NCI-H1436 treated with DMSO at 0.1 percent for 48 hours (cell line): ENCODE results near the gene MAPK8.
"Not testable (repeated sequence)": the region's sequence is repeated elsewhere in the genome, so short reads cannot be mapped to it uniquely, and the experiment has no call there.

ENCODE experiments used
- DNase-seq: peaks from one replicate; lab custom pipeline; 2025; lab: John Stamatoyannopoulos, UW

MAPK8 gene

DNA sequence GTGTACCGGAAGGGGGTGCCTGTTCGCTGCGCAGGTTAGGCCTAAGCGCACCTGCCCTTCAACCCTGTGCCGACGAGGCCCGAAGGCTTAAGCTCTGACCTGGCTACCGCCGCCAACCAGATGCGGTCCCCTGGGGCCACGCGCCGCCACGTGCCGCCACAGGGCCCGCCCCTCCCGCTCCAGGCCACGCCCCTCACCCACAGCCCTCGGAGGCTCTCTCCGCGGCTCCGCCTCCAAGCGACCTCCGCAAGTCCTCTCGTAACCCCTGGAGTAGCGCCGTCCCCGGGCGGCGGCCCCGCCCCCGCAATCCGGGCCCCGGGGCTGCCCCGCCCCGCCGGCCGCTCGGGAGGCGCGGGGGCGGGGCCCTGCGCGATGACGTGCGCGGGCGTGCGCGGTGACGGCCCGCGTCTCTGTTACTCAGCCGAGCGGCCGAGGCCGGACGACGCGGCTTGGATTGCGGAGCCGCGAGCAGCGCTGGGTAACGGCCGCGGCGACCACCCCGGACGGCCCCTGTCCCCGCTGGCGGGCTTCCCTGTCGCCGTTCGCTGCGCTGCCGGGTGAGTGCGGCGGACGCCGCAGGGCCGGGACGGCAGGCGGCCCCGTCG is at the start of gene MAPK8:
MAPK8 (plus strand) TSS at position 413 of the 605 bp plus-strand sequence. CDS start 94,984 bp downstream, outside the sequence.
- peak; percentile 23 for DNase-seq

DNA sequence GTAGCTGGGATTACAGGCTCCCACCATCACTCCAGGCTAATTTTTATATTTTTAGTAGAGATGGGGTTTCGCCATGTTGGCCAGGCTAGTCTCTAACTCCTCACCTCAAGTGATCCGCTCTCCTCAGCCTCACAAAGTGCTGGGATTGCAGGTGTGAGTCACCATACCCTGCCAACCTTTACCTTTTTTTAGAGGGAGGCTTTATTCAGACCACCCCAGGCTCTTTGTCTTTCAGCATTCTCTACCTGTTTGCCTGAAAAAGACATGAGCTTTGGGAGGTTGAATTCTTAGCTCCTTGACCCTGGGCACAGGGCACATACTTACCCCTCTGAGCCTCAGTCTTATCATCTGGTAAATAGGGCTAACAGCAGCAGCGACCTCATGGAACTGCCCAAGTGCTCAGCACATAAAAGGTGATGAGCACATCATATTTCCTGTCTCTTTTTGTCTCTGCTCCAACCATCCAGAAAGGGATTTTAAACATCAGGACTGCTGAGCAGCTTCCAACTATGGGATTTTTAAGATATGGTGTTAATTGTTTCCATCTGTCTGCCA is 49.0 kb upstream of the MAPK8 start:
- DNase-seq: no peak

DNA sequence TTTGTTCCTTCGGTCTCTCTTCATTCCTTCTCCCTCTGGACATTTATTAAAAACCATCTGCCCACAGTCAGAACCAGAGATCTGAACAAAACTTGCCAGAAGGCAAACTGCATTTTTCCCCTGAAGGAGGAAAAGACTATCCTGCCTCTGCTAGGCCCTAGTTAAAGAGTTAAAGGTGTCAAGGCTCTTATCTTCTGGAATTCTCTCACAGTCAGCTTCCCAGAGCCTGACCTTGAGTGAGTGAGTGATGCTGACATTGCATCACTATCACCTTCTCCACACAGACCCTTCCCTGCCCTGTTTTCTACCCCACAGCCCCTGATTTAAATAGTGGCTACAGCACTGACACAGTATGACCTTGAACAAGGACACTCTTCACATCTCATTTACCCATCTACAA is 48.4 kb upstream of the MAPK8 start:
- DNase-seq: no peak

DNA sequence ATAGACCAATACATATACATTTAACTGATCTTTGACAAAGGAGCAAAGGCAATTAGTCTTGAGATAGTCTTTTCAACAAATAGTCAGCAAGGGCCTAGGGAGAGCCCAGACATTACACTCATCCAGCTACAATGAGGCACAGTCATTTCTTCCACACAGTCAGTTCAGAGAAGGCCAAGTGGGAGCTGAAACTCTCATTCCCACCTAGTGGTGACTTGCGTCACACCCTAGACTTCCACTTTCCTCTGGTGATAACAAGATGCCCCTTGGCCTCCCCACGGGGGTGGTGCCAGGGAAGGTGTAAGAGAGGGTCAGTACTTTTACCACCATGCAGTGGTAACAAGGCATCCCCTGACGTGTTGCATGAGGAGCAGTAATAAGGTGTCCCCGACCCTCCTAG is 39.9 kb upstream of the MAPK8 start:
- DNase-seq: no peak

DNA sequence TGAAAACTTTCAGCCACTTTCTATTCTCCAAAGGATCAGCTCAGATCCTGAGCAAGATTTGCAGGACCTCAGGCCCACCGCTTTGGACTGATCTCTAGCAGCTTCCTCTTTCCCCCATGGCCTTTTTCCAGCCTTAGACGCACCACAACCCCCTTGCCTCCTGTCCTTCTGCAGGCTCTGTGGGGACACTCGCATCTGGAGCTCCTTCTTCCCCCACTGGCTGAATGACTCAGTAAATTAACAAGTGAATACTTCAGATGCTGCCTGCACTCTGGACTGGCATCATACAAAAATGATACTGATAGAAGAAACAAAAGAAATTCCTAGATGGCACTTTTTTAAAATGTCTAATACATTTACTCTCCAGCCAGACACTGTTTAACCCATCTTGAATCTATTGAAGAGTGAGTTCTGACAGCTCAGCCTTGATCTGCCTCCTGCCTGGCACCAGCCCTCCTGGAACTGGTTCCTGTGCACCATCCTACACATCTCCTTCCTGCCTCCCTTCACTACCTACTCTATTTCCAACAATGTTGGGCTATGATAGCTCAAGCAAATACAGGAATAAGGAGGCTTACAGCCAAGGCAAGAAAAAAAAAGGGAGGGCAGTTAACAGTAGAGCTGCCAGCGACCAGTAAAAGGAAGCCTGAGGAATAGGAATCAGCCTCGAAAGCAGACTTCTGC is 35.3 kb upstream of the MAPK8 start:
- no peak for DNase-seq

DNA sequence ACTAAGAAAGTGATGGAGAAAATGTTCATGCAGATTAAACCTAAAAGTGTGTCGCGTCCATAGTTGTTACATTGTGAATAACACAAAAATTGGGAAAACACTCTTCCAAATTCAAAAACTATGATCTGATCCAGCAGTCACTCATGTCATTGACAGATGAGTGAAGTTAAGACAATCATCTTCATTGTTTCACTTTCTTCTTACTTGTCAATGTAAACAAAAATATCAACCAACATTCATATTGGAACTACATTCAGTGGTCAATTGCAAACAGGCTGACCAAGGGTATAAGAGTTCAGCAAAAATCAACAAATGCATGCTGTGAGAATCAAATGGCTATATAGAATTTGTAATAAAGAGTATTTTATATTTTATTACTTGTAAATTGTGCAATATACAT is 33.8 kb upstream of the MAPK8 start:
- DNase-seq: no peak

DNA sequence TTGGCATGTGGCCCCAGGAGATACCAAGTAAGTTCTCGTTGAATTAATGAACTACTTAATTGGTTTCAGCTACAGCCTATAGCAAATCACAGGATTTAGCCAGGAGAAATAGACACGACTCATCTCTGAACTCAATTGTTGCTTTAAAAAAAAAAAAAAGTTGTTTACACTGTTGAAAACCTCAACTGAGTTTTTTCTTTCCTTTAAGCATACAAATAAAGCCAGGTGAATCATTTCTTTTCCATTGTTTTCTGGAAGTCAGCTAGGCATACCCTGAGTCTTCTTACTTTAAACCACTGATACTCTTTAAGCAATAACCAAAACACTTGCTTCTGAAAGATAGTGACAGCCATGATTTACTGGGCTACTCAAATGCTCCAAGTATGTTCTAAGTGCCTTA is 32.7 kb upstream of the MAPK8 start:
- DNase-seq: no peak

DNA sequence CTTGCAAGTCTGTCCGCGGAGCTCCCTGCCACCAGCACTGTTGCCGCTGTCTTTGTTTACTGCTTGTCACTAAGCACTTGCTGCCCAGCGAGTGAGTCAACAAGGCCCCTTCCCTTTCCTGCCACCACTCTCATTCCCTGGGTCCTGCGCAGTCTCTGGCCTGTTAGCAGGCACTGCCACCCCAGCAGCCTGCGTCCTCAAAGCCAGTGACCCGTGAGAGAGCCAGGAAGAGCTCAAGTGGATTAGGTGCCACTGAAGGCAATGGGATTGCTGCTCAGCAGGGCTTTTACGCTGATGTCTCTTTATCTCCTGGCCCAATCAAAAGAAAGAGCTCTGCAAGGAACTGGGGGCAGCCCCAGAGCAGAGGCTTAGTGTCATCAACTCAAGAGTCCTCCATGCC is 31.8 kb upstream of the MAPK8 start, which contains the start of gene FRMPD2:
FRMPD2 (minus strand) TSS at position 61 of the 400 bp plus-strand sequence. CDS start 129 bp downstream, outside the sequence.
- DNase-seq: no peak

DNA sequence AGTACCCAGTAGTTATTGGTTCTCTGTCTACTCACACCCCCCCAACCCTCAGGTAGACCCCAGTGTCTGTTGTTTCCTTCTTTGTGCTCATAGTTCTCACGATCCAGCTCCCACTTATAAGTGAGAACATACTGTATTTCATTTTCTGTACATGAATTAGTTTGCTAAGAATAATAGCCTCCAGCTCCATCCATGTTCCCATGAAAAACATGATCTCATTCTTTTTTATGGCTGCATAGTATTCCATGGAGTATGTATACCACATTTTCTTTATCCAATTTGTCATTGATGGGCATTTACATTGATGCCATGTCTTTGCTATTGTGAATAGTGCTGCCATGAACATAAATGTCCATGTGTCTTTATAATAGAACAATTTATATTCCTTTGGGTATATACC is 29.4 kb upstream of the MAPK8 start:
- no peak for DNase-seq

DNA sequence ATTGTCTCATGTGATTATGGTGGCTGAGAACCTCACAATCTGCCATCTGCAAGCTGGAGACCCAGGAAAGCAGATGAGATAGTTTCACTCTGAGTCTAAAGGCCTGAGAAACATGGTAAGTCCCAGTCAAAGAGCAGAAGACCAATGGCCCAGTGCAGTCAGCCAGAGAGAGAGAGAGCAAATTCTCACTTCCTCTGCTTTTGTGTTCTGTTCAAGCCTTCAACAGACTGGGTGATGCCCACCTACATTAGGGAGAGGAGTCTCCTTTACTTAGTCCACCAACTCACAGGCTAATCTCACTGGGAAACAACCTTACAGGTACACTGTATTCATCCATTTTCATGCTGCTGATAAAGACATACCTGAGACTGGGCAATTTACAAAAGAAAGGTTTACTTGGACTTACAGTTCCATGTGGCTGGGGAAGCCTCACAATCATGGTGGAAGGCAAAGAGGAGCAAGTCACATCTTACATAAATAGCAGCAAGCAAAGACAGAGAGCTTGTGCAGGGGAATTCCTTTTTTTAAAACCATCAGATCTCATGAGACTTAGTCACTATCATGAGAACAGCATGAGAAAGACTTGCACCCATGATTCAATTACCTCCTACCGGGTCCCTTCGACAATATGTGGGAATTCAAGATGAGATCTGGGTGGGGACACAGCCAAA is 27.3 kb upstream of the MAPK8 start:
- DNase-seq: no peak

DNA sequence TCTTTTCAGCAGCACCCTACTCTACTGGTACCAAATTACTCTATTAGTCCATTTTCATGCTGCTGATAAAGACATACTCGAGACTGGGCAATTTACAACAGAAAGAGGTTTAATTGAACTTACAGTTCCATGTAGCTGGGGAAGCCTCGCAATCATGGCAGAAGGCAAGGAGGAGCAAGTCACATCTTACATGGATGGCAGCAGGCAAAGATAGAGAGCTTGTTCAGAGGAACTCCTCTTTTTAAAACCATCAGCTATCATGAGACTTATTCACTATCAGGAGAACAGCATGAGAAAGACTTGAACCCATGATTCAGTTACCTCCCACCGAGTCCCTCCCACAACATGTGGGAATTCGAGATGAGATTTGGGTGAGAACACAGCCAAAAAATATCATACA is 24.8 kb upstream of the MAPK8 start:
- not testable (repeated sequence) for DNase-seq

DNA sequence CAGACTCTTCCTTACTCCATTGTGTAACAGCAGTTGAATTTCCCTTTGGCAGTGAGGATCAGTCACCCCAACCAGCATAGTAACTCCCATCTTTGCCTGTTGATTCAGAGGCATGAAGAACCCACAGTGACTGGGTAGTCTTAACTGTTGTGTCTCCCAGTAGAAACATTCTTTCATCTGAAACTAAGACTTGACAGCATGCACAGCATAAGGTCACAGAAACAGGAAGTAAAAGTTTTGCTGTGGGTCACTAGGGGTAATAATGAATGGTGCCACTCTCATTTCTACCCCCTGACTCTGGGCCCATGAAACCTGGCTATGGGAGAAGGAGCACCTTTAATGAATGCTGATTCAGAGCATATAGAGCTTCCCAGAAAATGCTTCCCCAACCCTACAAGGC is 23.6 kb upstream of the MAPK8 start:
- DNase-seq: no peak

DNA sequence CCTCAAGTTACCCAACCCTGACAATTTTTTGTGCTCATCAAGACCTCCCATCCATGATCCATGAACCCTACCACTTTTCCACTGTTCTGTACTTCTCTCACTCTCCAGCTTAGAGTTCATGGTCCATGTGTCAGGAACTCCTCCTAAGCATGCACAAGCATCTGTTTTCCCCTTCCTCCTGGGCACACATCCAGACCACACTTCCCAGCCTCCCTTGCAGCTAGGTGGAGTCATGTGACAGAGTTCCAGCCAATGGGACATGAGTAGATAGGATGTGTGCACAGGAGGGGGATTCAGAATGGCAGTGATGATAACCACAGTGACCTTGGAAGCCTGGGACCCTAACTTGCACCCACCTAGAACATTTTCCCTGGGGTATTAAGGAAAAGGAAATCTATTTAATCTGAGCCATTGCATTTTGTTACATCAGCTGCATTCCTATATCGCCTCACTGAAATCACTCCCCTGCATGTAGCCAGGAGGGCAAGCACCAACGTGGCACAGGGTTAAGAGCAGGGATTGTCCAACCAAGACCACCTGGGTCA is 22.4 kb upstream of the MAPK8 start:
- DNase-seq: no peak

DNA sequence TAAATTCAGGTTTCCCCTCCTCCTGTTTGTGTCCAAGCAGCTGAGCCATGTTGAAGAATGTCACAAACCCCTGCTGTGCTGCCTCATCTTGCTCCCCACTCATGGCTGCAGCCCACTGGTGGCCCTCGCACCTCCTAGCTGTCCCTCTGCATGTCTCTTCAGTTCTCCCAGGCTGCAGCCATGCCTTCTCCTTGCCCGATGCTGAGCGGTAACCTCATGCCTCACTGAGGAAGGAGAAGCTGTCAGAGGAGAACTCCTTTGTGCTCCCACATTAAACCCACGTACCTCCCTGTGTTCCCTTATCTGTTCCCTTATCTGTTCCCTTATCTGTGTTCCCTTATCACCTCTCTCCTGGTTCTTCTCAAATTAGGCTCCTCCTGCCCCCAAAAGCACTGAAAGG is 21.7 kb upstream of the MAPK8 start:
- no peak for DNase-seq

DNA sequence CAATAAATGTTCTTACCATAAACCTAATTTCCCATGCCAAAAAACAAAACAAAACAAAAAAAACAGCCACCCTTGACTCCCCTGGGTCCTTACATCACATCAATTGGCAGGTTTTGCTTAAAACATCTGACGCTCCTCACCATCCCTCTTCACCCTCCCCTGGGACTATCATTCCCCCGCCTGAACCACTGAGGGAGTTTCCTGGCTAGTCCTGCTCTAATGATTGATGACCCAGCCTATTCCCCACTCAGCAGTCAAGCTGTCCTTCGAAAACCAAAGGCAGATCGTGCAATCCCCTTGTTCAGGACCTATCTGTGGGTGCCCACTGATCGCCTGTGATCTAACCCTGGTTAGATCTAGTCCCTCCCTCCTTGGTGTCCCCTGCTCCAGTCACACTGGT is 20.8 kb upstream of the MAPK8 start:
- peak; percentile 13 for DNase-seq

DNA sequence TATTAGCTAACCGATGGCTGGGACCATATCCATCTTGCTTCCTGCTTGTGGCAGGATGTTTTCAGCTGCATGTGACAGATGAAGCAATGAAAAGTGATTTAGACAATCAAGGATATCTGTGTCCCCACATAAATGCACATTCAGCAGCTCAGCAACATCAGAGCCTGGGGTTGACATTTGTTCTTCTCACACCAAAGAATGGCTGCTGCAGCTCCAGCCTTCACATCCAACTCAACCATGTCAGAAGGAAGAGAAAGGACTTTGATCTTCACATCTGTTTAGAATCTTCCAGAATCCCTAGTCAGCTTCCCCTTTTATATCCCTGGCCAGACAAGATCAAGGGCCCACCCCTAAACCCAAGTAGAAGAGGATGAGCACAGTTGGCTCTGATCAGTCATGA is 20.1 kb upstream of the MAPK8 start:
- DNase-seq: no peak

DNA sequence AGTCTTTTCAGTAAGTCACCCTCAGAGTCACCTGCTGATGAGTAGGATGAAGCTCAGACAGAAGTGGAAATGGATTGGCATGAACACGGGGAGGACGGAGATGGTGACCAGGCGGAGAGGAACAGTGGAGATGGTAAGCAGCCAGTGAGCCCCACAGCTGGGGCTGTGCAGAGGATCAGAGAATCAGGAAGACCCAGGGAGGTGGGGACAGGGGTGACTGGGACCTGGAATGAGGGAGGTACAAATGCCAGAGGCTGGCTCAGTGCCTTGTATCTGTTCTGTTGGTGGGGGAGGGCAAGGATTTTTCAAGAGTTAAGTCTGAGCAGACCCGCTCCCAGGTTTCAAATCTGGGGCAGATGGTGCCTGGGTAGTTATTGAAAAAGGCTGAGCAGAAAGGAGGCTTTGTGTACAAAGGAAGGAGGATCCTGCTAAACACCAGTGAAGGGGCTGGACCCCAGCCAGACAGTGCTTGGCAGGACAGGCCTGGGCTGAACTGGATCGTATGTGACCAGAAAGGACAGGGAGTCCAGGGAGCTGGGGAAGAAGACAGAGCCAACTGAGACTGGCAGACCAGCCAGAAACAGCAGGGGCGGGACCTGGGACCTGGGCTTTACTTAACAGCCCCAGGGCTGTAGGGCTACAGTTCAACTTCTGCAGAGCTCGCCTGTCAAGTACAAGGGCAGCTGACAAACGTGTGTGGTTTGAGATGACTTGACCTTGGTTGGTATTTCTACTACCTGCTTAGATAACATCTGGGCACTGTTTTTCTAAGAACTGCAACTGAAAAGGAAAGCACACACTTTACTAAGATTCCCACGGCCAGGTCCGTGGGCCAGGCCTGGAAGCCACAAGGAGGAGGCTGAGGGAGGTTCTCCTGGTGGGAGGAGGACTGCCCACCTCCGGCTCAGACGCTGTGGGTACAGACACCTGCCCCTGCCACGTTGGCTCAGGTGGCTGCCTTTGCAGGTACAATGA is 18.8 kb upstream of the MAPK8 start:
- DNase-seq: no peak

DNA sequence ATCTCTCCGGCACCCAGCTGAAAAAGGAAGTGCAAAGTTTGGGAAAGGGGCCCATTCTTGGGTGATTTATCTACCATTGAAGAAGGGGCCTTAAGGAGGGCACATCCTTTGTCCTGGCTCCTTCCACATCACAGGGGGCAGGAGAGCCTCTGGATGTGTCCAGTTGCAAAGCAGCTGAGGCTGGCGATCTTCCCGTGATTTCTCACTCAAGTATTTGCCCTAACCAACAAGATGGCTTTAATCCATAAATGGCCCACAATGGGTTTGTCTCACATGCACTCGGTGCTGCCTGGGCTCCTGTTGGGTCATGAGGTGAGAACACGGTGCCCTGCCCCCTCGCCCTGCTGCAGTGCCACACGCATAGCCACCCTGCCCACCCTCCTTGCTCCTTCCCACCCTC is 17.8 kb upstream of the MAPK8 start:
- no peak for DNase-seq

DNA sequence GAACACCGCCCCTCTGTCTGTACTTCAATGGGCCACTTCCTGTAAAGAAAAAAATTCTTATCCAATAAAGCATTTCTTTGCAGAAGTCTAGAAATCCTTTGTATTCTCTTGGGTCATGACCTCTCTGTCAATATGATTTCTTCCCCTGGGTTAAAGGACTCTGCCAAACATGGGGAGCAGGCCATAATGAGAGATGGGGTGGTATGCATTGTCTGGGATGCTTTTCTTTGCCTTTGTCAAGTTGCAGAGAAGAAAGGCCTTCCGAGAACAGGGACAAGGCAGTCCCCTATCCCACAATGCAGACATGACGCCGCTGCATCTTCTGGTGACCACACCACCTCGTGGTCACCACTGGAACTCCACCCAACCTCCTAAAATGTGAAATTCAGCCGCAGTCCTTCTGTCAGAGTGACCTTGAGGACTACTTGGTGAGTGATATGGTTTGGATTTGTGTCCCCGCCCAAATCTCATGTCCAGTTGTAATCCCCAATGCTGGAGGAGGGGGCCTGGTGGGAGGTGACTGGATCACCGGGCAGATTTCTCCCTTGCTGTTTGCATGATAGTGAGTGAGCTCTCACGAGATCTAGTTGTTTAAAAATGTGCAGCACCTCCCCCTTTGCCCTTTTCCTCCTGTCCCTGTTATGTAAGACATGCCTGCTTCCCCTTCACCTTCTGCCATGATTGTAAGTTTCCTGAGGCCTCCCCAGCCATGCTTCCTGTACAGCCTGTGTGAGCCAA is 16.8 kb upstream of the MAPK8 start:
- no peak for DNase-seq

DNA sequence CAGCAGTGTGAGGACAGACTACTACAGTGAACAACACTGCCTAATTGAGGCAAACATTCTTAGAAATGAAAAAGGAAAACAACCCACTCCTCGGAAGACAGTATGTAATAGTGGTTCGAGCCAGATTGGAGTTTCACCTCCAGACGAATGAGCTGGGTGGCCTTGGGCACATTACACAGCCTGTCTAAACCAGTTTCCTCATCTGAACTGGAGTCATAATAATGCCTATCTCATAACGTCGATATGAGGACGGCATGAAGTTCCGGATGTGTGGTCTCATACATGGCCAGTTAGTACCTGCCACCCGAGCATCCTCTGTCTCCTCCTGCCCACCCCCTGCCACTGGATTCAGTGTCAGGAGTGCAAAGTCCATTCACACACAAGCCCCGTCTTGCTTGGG is 16.2 kb upstream of the MAPK8 start:
- no peak for DNase-seq

DNA sequence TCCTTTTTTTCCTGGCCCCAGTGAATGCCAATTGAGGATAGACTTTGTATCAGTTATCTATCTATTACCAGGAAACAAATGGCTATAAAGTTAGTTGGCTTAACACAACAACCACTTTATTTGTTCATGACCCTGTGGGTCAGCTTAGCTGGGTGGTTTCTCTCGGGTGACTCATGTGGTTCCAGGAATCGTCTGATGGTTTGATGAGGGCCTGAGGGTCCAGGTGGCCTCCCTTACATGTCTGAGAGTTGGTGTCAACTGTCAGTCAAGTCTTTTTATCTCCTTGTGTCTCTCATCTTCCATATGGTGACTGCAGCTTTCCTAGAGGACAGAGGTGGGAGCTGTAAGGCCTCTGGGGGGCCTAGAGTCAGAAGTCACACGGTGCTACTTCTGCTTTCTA is 15.3 kb upstream of the MAPK8 start:
- DNase-seq: no peak
